ENCODE data around the gene VPS51.
"Not testable (repeated sequence)": the region's sequence is repeated elsewhere in the genome, so short reads cannot be mapped to it uniquely, and the experiment has no call there.

Gene VPS51

GRCh38 chr11:65141896-65142494, 46.0 kb downstream of the VPS51 start:
- Mint-ChIP-seq H3K36me3 (no peaks in the 10 kb centered on the region), H3K4me3 (no peak overlapping the region), H3K9me3 (ENCODE audit: low read depth) (no peaks in the 10 kb centered on the region), H3K4me1 (ENCODE audit: low read depth) (peaks cover 3% of the 10 kb centered on the region), H3K27me3 (no peaks in the 10 kb centered on the region), H3K27ac (no peak overlapping the region)

- H3K27me3 Mint-ChIP-seq: peaks cover 2% of the 10 kb centered on the region
- H3K4me1 Mint-ChIP-seq (ENCODE audit: low read depth): peaks cover 1% of the 10 kb centered on the region
- H3K4me3 Mint-ChIP-seq: no peak overlapping the region
- H3K9me3 Mint-ChIP-seq (ENCODE audit: low read depth): no peaks in the 10 kb centered on the region
- no peak overlapping the region for H3K27ac Mint-ChIP-seq
- no peaks in the 10 kb centered on the region for H3K36me3 Mint-ChIP-seq
Observed at GRCh38 chr11:65147352-65148075, 51.5 kb downstream of the VPS51 start.

- Mint-ChIP-seq H3K27ac (no peak overlapping the region), H3K4me1 (ENCODE audit: low read depth) (peaks cover 1% of the 10 kb centered on the region), H3K36me3 (no peaks in the 10 kb centered on the region), H3K9me3 (ENCODE audit: low read depth) (no peaks in the 10 kb centered on the region), H3K27me3 (peaks cover 6% of the 10 kb centered on the region), H3K4me3 (no peak overlapping the region)
Observed at GRCh38 chr11:65148657-65149056, 52.6 kb downstream of the VPS51 start.

GRCh38 chr11:65150131-65150508, 54.1 kb downstream of the VPS51 start:
- H3K4me3 Mint-ChIP-seq; H3K27ac Mint-ChIP-seq; H3K9me3 Mint-ChIP-seq (ENCODE audit: low read depth); H3K36me3 Mint-ChIP-seq; H3K4me1 Mint-ChIP-seq (ENCODE audit: low read depth); H3K27me3 Mint-ChIP-seq: not testable (repeated sequence)

- Mint-ChIP-seq H3K4me1 (ENCODE audit: low read depth) (peaks cover 1% of the 10 kb centered on the region), H3K9me3 (ENCODE audit: low read depth) (no peaks in the 10 kb centered on the region), H3K36me3 (no peaks in the 10 kb centered on the region), H3K27ac (no peak overlapping the region), H3K4me3 (no peak overlapping the region), H3K27me3 (peaks cover 6% of the 10 kb centered on the region)
Observed at GRCh38 chr11:65150509-65151299, 54.7 kb downstream of the VPS51 start.

- Mint-ChIP-seq H3K9me3 (ENCODE audit: low read depth) (no peaks in the 10 kb centered on the region), H3K36me3 (no peaks in the 10 kb centered on the region), H3K4me1 (ENCODE audit: low read depth) (peaks cover 1% of the 10 kb centered on the region), H3K27ac (no peak overlapping the region), H3K4me3 (no peak overlapping the region), H3K27me3 (peaks cover 6% of the 10 kb centered on the region)
Observed at GRCh38 chr11:65151331-65151899, 55.4 kb downstream of the VPS51 start.

- H3K9me3 Mint-ChIP-seq (ENCODE audit: low read depth): no peaks in the 10 kb centered on the region
- H3K36me3 Mint-ChIP-seq: no peaks in the 10 kb centered on the region
- no peak overlapping the region for H3K4me3 Mint-ChIP-seq
- H3K27ac Mint-ChIP-seq: no peak overlapping the region
- H3K4me1 Mint-ChIP-seq (ENCODE audit: low read depth): peaks cover 1% of the 10 kb centered on the region
- peaks cover 6% of the 10 kb centered on the region for H3K27me3 Mint-ChIP-seq
Observed at GRCh38 chr11:65152122-65152521, 56.1 kb downstream of the VPS51 start.

GRCh38 chr11:65156256-65156655, 60.2 kb downstream of the VPS51 start:
- Mint-ChIP-seq H3K27ac (no peak overlapping the region), H3K9me3 (ENCODE audit: low read depth) (no peaks in the 10 kb centered on the region), H3K27me3 (peaks cover 7% of the 10 kb centered on the region), H3K36me3 (no peaks in the 10 kb centered on the region), H3K4me3 (no peak overlapping the region), H3K4me1 (ENCODE audit: low read depth) (peaks cover 1% of the 10 kb centered on the region)

- Mint-ChIP-seq H3K9me3 (ENCODE audit: low read depth) (no peaks in the 10 kb centered on the region), H3K4me1 (ENCODE audit: low read depth) (peaks cover 1% of the 10 kb centered on the region), H3K27ac (no peak overlapping the region), H3K4me3 (no peak overlapping the region), H3K36me3 (no peaks in the 10 kb centered on the region), H3K27me3 (peaks cover 5% of the 10 kb centered on the region)
Observed at GRCh38 chr11:65156926-65157325, 60.9 kb downstream of the VPS51 start.

- peaks cover 5% of the 10 kb centered on the region for H3K27me3 Mint-ChIP-seq
- no peaks in the 10 kb centered on the region for H3K36me3 Mint-ChIP-seq
- H3K9me3 Mint-ChIP-seq (ENCODE audit: low read depth): no peaks in the 10 kb centered on the region
- H3K27ac Mint-ChIP-seq: no peak overlapping the region
- H3K4me1 Mint-ChIP-seq (ENCODE audit: low read depth): no peaks in the 10 kb centered on the region
- H3K4me3 Mint-ChIP-seq: no peak overlapping the region
Observed at GRCh38 chr11:65157336-65157735, 61.3 kb downstream of the VPS51 start.

- Mint-ChIP-seq H3K27me3 (peaks cover 2% of the 10 kb centered on the region), H3K4me1 (ENCODE audit: low read depth) (no peaks in the 10 kb centered on the region), H3K4me3 (no peak overlapping the region), H3K27ac (no peak overlapping the region), H3K36me3 (no peaks in the 10 kb centered on the region), H3K9me3 (ENCODE audit: low read depth) (no peaks in the 10 kb centered on the region)
Observed at GRCh38 chr11:65159012-65159411, 63.0 kb downstream of the VPS51 start.

- Mint-ChIP-seq H3K4me3 (no peak overlapping the region), H3K27me3 (peaks cover 2% of the 10 kb centered on the region), H3K4me1 (ENCODE audit: low read depth) (no peaks in the 10 kb centered on the region), H3K36me3 (no peaks in the 10 kb centered on the region), H3K9me3 (ENCODE audit: low read depth) (no peaks in the 10 kb centered on the region), H3K27ac (no peak overlapping the region)
Observed at GRCh38 chr11:65160643-65161042, 64.6 kb downstream of the VPS51 start.

Measured in activated naive CD8-positive, alpha-beta T cell (primary cell).